GM19238 (cell line): ENCODE data around the gene ZBTB48.

ENCODE experiments used
- DNase-seq: peaks from one replicate; pipeline ENCODE4 v3.0.0; 2011; ENCODE audit warnings: low spot score; ENCODE audit not compliant: insufficient read length

The ZBTB48 gene

DNA sequence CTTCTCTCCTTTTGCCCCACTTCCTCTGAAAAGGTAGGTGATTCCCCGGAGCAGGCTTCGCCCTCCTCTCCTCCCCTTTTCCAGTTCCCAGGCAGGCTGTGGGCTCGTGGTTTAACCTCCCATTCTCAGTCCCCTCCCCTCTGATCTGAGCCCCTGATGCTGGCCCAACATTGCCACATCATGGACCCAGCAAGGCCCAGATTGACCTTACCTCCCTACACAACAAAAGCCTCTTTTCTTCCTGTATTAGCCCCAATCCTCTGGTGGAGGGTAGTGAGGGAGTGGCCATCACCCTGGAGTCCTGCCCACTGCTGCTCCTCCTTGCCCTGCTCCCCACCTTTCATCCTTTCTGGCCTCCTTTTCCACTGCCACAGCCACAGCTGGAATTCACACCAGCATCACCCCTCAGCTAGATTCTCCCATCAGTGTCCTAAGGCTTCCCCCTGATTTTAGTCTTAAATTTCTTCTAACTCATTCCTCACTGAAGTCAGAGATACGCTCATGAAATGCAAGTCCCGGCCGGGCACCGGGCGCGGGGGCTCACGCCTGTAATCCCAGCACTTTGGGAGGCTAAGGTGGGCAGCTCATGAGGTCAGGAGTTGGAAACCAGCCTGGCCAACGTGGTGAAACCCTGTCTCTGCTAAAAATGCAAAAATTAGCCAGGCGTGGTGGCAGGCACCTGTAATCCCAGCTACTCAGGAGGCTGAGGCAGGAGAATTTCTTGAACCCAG is 7.0 kb upstream of the ZBTB48 start:
- no peak for DNase-seq

DNA sequence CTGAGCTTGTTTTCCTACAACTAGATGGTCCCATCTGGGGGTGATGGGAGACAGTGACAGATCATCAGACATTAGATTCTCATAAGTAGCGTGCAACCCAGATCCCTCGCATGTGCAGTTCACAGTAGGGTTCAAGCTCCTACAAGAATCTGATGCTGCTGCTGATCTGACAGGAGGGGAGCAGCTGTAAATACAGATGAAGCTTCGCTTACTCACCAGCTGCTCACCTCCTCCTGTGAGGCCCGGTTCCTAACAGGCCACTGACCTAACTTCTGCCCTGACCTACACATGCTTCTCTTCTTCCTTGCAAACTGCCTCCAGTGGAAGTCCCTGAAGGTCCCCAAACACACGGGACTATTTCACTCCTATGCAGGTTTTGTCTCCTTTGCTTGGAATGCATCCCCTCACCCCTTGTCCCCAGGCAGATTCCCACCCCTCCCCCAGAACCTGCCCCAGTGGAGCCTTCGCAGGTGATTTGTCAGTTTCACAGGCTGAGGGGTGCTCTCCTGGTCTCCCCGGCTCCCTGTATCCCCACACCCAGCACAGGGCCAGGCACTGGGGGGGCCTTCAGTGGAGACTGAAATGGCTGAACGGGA is 5.7 kb upstream of the ZBTB48 start:
- DNase-seq: no peak

GRCh38 chr1:6574818-6575217 is 5.0 kb upstream of the ZBTB48 start:
- DNase-seq: no peak

DNA sequence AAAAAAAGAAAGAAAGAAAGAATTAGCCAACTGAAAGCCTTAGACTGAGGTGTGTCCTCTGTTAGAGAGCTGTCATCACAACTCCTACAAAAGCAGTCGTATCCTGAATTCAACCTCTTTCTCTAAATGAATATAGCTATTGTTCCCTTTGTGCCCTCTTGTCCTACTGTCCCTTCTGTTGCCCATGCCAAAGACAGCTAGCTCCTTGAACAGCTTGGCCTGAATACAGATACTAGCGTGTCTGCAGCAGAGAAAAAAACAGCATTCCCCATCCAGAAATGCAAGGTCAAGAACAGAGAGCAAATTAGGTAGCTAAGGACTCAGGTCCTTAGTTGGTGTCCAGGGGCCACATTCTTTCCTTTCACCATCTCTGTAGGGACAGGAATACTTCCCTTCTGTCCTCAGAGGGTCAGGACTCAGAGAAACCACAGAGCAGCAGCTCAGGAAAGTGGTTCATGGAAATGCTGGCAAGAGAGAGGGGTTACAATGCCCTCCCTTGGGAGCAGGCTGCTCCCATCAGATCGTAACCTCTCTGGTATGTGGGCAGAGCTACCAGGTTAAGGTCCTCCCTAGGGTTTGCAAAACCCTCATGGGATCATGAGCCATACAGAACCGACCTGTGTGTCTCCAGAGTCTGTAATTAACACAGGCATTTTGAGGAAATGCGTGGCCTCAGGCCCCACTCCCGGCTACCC is 1.8 kb upstream of the ZBTB48 start:
- DNase-seq: no peak

- no peak for DNase-seq
Observed at GRCh38 chr1:6578624-6579373, 995 bp upstream of the ZBTB48 start.

- DNase-seq: no peak
Observed at GRCh38 chr1:6580119-6580592, 362 bp downstream of the ZBTB48 start.

GRCh38 chr1:6580593-6581409 is 1.0 kb downstream of the ZBTB48 start:
- no peak for DNase-seq

DNA sequence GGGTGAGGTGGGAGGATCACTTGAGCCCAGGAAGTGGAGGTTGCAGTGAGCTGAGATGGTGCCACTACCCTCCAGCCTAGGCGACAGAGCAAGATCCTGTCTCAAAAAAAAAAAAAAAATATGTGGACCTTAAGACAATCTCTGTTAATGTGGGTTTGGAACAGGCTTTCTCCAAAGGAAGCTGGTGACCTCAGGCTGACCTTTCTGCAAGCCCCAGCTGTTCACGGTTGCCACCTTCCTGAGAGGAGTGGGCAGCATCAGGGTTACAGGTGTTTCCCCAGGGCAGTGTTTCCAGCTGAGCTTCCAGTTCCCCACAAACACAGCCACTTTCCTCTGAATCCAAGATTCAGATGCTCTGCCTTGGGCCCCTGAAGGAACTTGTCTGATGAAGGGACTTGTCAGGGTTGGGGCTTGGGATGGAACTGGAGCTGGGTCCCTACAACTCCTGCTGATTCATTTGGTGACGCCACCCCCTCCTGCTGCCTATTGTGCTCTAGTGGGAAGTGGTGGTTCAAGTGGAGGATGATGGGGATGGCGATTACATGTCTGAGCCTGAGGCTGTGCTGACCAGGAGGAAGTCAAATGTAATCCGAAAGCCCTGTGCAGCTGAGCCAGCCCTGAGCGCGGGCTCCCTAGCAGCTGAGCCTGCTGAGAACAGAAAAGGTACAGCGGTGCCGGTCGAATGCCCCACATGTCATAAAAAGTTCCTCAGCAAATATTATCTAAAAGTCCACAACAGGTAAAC is 1.9 kb downstream of the ZBTB48 start:
- DNase-seq: no peak

DNA sequence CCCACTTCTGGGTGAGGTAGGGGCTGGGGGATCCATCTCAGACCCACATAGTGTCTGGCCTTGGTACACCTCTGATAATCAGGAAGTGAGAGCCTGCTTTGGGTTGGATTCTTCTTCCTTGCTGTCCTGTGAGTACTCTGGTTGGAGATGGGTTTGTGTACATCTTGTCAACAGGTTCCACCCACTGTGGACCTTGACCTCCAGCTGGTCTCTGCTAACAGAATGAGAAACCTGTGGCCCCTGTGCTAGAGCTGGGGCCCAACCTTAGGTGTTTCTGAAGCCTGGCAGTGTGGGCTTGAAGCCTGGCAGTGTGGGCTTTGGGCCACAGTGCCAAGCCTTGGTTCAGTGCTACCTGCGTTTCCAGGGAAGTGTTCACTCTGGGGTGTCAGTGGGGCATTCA is 2.6 kb downstream of the ZBTB48 start:
- no peak for DNase-seq

DNA sequence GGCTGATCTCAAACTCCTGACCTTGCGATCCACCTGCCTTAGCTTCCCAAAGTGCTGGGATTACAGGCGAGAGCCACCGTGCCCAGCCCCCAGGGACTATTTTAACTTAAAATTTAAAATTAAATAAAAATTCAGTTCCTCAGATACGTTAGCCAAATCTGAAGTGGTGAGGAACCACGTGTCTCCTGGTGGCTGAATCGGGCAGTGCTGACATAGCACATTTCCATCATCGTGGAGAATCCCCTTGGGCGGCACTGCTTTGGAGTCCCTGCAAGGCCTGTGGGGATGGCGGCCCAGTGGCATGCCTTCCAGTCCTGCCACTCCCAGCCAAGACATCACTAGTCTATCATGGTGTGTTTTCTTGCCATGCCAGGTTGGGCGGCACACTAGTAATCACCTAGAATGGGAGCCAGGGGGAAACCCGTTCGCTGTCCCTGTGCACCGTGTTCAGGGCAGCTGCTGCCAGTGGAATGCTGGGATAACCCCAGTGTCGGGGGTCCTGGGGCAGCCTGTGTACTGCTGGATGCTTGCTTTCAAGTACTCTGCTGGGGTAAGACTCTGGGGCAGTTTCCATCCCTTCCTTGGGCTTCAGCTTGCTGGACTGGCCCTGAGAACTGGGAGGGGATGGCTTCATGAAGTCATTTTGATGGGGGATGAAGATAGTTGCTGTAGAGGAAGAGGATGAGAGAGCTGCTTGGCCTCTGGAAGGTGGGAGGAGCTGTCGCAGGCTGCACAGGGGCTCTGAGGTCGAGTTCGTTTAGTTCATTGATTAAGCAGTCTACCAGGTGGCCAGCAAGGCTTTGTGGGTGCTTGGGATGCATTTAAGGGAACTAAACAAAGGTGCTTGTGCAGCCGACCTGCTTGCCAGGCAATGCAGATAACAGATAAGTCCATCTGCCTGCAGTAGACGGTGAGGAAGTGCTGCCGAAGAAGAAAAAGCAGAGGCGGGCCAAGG is 4.6 kb downstream of the ZBTB48 start:
- no peak for DNase-seq

GRCh38 chr1:6585081-6585722 is 5.4 kb downstream of the ZBTB48 start:
- no peak for DNase-seq

DNA sequence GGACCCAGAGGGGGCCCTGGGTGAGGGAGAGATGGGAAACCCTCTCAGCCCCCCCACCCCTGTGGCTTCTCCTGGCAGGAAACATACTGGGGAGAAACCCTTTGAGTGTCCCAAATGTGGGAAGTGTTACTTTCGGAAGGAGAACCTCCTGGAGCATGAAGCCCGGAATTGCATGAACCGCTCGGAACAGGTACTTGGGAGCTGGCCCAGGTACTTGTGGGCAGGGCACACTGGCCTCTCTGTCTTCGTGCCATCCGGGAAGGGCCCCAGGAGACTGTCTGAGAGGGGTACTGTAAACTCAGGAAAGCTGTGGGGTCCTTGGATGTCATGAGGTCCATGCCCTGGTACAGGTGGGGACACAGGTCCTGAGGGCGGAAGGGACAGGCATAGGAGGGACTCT is 6.0 kb downstream of the ZBTB48 start:
- DNase-seq: no peak

GRCh38 chr1:6586404-6586816 is 6.6 kb downstream of the ZBTB48 start:
- no peak for DNase-seq

- no peak for DNase-seq
Observed at GRCh38 chr1:6587261-6588005, 7.6 kb downstream of the ZBTB48 start.

- DNase-seq: no peak
Observed at GRCh38 chr1:6588128-6588892, 8.5 kb downstream of the ZBTB48 start.

DNA sequence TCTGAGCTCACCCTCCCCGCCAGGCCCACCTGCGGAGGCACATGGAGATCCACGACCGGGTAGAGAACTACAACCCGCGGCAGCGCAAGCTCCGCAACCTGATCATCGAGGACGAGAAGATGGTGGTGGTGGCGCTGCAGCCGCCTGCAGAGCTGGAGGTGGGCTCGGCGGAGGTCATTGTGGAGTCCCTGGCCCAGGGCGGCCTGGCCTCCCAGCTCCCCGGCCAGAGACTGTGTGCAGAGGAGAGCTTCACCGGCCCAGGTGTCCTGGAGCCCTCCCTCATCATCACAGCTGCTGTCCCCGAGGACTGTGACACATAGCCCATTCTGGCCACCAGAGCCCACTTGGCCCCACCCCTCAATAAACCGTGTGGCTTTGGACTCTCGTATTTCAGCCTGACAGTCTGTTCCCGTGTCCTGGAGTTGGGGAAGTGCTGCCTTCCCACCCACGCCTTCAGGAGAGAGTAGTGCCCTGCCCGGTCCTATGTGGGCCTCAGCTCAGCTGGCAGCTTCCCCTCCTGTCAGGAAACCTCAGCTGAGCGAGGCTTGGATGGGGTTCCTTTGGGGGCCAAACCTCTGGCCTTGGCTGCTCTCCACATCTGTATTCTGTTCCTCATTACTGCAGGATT is 9.2 kb downstream of the ZBTB48 start:
- DNase-seq: no peak

- DNase-seq: no peak
Observed at GRCh38 chr1:6590046-6590445, 10.3 kb downstream of the ZBTB48 start.
